NB4 (cell line): ENCODE data around the gene RASA3.

Experiments
- DNase-seq: peaks from one replicate; pipeline ENCODE4 v3.0.0; 2010; ENCODE audit warnings: low read depth
- H3K4me3 ChIP-seq: one replicate; pipeline ENCODE4 v1.5.1; 2011; ENCODE audit warnings: mild to moderate bottlenecking, low read depth, low read length, moderate library complexity
- MYC ChIP-seq: IDR thresholded peaks from 2 replicates; pipeline ENCODE4 v1.6.1; 2011; ENCODE audit warnings: low read depth, low read length
- POLR2A ChIP-seq: IDR thresholded peaks from 2 replicates; pipeline ENCODE4 v1.6.1; 2011; ENCODE audit warnings: mild to moderate bottlenecking; ENCODE audit not compliant: insufficient read length; ENCODE audit errors: extremely low read depth
- TF ChIP-seq, protein P1 (sequence below): IDR thresholded peaks from 2 replicates; pipeline ENCODE4 v1.6.1; 2011; ENCODE audit warnings: low read depth, low read length
- TF ChIP-seq, protein P2 (sequence below): IDR thresholded peaks from one replicate; pipeline ENCODE4 v1.5.1; 2012; ENCODE audit warnings: low read depth, low read length

Gene RASA3

DNA sequence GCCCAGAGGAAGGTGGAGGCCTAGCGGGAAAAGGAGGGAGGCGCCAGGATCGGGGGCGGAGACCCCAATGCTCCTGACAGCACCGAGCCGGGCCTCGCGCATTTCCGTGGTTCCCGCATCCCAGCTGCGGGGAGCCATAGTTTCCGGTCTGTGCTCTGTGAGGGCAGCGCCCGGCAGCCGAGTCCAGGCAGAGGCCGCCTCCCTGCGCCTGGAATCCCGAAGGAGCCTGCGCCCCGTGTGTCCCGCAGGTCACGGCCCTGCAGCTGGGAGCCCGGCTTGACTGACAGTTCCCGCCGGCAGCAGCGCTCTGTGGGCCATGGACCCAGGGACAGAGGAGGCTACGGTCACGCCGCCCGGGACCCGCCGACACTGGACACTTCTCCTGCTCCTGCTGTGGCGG is 84.0 kb downstream of the RASA3 start:
- TF ChIP-seq POLR2A, result no peak
- no peak for TF ChIP-seq MYC
- TF ChIP-seq, protein P1, sequence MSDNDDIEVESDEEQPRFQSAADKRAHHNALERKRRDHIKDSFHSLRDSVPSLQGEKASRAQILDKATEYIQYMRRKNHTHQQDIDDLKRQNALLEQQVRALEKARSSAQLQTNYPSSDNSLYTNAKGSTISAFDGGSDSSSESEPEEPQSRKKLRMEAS, result no peak
- TF ChIP-seq, protein P2, sequence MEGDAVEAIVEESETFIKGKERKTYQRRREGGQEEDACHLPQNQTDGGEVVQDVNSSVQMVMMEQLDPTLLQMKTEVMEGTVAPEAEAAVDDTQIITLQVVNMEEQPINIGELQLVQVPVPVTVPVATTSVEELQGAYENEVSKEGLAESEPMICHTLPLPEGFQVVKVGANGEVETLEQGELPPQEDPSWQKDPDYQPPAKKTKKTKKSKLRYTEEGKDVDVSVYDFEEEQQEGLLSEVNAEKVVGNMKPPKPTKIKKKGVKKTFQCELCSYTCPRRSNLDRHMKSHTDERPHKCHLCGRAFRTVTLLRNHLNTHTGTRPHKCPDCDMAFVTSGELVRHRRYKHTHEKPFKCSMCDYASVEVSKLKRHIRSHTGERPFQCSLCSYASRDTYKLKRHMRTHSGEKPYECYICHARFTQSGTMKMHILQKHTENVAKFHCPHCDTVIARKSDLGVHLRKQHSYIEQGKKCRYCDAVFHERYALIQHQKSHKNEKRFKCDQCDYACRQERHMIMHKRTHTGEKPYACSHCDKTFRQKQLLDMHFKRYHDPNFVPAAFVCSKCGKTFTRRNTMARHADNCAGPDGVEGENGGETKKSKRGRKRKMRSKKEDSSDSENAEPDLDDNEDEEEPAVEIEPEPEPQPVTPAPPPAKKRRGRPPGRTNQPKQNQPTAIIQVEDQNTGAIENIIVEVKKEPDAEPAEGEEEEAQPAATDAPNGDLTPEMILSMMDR, result no peak

DNA sequence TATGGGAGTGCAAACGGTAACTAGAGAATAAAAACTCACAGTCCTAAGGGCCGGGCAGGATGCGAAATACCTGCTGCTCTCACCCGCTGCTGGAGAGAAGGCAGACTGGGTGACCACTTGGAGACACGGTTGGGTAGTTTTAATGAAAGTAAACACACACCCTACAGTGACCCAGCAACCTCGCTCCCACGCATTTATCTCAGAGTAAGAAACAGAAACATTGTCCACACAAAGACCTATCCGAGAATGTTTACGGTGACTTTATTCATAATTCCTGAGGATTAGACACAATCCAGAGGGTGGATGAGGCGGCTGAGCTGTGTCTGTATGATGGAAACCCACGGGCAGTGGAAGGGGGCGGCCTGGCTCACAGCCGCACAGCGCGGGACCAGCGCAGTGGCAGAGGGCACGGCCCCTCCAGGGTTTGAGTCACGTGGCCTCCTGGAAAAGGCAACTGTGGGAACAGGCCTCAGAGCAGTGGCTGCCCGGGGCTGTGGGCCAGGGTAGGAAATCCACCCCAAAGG is 85.0 kb downstream of the RASA3 start:
- no peak for DNase-seq
- TF ChIP-seq, protein P2, result no peak
- TF ChIP-seq MYC (no peak), POLR2A (no peak)
- TF ChIP-seq, protein P1, result no peak
- H3K4me3 ChIP-seq, result no peak overlapping the region

More for the DNA sequence above, 84.0 kb downstream of the RASA3 start:
- DNase-seq, result no peak
- H3K4me3 ChIP-seq, result no peak overlapping the region

DNA sequence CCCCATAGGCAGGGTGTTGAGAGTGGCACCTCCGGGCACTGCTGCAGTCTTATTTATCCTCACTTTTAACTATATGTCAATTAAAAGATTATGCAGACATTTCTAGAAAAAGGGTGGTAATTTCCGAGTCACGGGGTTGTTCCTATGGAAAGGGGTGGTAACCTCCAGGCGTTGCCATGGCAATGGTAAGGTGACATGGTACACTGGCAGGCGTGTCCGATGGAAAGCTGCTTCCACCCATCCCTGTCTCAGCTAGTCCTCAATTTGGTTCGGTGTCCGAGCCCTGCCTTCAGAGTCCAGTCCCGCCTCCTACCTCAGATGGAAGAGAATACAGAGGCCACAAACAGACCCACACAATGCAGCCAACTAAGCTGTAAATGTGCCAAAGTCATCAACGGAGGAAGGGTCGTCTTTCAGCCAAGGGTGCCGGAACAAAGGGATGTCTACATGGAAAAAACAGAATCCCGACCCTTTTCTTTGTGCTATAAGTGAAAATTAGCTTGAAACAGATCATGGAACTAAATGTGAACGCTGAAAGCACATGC is 85.9 kb downstream of the RASA3 start:
- no peak overlapping the region for H3K4me3 ChIP-seq
- DNase-seq, result no peak
- TF ChIP-seq, protein P1, result peak; percentile 49; the same call in 1 of the 2 replicates
- TF ChIP-seq MYC, result no peak
- TF ChIP-seq, protein P2, result no peak

DNA sequence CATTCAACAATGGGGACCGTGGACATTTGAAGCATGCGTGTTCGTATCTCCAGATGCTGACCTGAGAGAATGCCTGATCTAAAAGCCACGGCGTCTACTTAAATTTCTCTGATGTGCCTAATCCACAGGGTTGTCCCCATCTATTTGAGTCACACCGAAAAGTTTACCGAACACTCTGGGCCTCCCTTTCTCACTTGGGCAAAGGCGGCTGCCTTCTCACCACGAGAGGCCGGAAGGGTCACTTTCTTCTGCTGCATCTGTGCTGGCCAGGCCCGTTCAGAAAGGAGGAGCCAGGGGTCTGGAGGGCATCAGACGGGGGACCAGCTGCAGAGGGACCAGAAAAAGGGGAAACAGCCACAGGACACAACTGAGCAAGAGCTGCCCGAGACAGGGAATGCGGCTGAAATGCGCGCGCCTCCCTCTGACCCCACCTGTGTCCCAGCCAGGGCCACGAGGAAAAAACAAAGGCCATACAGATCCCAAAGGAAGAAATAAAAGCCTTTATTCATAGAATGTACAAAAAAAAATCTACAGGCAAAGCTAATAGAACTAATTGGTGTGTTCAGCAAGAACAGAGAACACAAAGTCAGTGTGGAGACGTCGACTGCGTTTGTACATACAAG is 87.2 kb downstream of the RASA3 start:
- peak; percentile 53 for DNase-seq
- no peak overlapping the region for H3K4me3 ChIP-seq
- TF ChIP-seq, protein P2, result no peak
- TF ChIP-seq POLR2A (no peak), MYC (no peak)
- TF ChIP-seq, protein P1, result no peak

DNA sequence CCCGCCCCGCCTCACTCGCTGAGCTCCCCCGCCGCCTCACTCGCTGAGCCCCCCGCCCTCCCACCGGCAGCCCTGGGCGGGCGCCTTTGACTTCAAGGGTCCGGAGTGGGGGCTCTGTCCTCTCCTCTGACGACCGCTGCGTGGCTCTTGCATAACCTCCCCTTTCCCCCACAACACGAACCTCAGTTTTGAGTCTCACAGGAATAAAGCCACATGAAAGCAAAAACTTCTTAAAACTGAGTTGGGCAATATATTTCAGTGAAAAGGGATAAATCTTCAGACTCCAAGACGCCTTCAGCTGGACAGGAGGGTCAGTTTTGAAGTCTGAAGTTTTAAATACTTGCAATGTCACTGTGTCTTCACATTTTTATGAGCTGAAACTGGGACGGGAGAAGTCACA is 87.9 kb downstream of the RASA3 start:
- peak; percentile 96 for DNase-seq
- H3K4me3 ChIP-seq, result no peak overlapping the region
- TF ChIP-seq MYC (peak; percentile 91), POLR2A (no peak)
- TF ChIP-seq, protein P1, result peak; percentile 82

DNA sequence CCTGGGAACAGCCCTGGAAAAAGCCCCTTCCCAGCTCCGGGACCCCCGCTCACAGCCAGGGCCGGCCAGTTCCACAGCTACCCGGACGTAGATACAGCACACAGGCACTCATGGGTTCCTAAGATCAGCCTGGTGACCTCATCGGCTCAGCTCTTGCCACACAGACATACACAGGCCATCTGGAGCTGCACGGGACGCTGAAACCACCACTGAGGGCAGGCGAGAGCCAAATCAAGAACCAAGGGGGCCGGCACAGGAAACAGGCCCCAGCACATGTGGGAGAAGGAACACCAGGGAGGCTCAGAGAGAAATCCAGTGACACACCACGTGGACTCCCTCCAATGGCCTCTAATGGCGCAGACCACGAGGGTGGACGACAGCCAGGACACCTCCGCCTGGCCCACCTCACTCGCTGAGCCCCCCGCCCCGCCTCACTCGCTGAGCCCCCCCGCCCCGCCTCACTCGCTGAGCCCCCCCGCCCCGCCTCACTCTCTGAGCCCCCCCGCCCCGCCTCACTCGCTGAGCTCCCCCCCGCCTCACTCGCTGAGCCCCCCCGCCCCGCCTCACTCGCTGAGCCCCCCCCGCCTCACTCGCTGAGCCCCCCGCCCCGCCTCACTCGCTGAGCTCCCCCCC is 88.9 kb downstream of the RASA3 start:
- no peak overlapping the region for H3K4me3 ChIP-seq
- DNase-seq, result peak; percentile 99
- TF ChIP-seq, protein P1, result peak; percentile 100
- TF ChIP-seq MYC, result peak; percentile 100
- TF ChIP-seq, protein P2, result peak; percentile 61
- TF ChIP-seq POLR2A, result peak; percentile 37
